ENCODE measurements around the gene XCL1. TPM values are rescaled to one million over a fixed set of nuclear protein-coding genes. Genes with fewer than 3 reads are reported as not detected.

Gene XCL1
- total and polyA plus RNA-seq, 2 donors (not counting 3 experiments of a cell fraction or from before 2014, with no cell fraction given): not detected

DNA sequence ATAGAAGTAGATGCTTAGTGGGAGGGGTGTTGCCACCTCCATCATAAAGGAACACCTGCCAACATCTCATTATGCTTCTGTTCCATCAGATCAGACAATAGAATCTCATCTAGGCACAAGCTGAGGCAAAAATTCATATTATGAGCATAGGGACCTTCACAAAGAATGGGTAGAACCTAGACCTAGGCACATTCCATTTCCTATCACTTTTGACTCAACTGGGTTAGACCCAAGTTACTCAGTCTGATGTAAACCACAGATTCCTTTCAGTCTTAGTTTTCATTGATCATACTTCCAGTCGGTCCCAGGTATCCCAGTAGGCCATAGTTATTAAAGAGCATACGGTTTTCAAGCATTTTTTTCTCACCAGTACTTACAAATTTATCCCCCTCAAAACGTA, 21.7 kb downstream of the XCL1 start:
- dilution Hi-C loops (cut with MboI; ENCODE audit: extremely low pct_ligation_motif_present, low sequenced_read_pairs): no loop called here
- H3K27me3 ChIP-seq (ENCODE audit: control insufficient read depth in 2 of 2, insufficient read depth in 2 of 2, low read length in 2 of 2): no peaks in the 10 kb centered on the region
- intact Hi-C loops (cut with micrococcal nuclease): no loop called here
- no peak for DNase-seq (ENCODE audit: low read depth, low spot score)
- H3K4me2 ChIP-seq (ENCODE audit: insufficient read depth, low read length): no peak overlapping the region
- H2AFZ ChIP-seq (ENCODE audit: low read depth, low read length): no peak overlapping the region
- H3K27ac ChIP-seq (ENCODE audit: insufficient read depth, low read depth, low read length): no peak overlapping the region
- BruUV-seq (replicated peaks): no TSS peak
- H3K36me3 ChIP-seq (ENCODE audit: control insufficient read depth in 2 of 2, extremely low read depth in 1 of 2, insufficient read depth in 2 of 2, low read length in 2 of 2): no peaks in the 10 kb centered on the region
- H3K4me1 ChIP-seq (ENCODE audit: control insufficient read depth, extremely low read depth, insufficient read depth, low read length): no peaks in the 10 kb centered on the region
- H3K79me2 ChIP-seq (ENCODE audit: control insufficient read depth, insufficient read depth, low read length): no peaks in the 10 kb centered on the region
- ChIA-PET POLR2A (no interaction called here), CTCF (no interaction called here)
- H3K9me1 ChIP-seq (replicated peaks; ENCODE audit: control insufficient read depth, extremely low read depth, insufficient read depth, low read length): no peaks in the 10 kb centered on the region
- no peak for FAIRE-seq
- no peak overlapping the region for H3K4me3 ChIP-seq (replicated peaks in 1 of 3; ENCODE audit: insufficient read depth in 1 of 3, low read depth in 1 of 3, low read length in 3 of 3)
- no peaks in the 10 kb centered on the region for H4K20me1 ChIP-seq (replicated peaks; ENCODE audit: control insufficient read depth, extremely low read depth, insufficient read depth, low read length)
- no peaks in the 10 kb centered on the region for H3K9me3 ChIP-seq (replicated peaks; ENCODE audit: control insufficient read depth, insufficient read depth, low read length)
- no peak overlapping the region for H3K9ac ChIP-seq (replicated peaks; ENCODE audit: extremely low read depth, insufficient read depth, low read length)
- TF ChIP-seq POLR2A (IDR thresholded peaks at IDR 0.05; ENCODE audit: low read depth, low read length) (no peak), GATA2 (IDR thresholded peaks at IDR 0.05; ENCODE audit: insufficient read depth, insufficient read length, low read depth, low read length) (no peak), POLR2AphosphoS5 (IDR thresholded peaks at IDR 0.05; ENCODE audit: insufficient read depth, low read depth, low read length) (no peak), EZH2 (IDR thresholded peaks at IDR 0.05; ENCODE audit: borderline replicate concordance, low read depth, low read length, severe bottlenecking) (no peak), JUN (IDR thresholded peaks at IDR 0.05; ENCODE audit: borderline replicate concordance, insufficient read depth, insufficient read length, low read depth) (no peak), MAX (IDR thresholded peaks at IDR 0.05; ENCODE audit: insufficient read depth, insufficient read length) (no peak), FOS (IDR thresholded peaks at IDR 0.05; ENCODE audit: borderline replicate concordance, insufficient read depth, low read length) (no peak), MYC (IDR thresholded peaks at IDR 0.05; ENCODE audit: low read depth, low read length) (no peak)
- TF ChIP-seq, protein P1, sequence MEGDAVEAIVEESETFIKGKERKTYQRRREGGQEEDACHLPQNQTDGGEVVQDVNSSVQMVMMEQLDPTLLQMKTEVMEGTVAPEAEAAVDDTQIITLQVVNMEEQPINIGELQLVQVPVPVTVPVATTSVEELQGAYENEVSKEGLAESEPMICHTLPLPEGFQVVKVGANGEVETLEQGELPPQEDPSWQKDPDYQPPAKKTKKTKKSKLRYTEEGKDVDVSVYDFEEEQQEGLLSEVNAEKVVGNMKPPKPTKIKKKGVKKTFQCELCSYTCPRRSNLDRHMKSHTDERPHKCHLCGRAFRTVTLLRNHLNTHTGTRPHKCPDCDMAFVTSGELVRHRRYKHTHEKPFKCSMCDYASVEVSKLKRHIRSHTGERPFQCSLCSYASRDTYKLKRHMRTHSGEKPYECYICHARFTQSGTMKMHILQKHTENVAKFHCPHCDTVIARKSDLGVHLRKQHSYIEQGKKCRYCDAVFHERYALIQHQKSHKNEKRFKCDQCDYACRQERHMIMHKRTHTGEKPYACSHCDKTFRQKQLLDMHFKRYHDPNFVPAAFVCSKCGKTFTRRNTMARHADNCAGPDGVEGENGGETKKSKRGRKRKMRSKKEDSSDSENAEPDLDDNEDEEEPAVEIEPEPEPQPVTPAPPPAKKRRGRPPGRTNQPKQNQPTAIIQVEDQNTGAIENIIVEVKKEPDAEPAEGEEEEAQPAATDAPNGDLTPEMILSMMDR (IDR thresholded peaks at IDR 0.05; ENCODE audit: extremely low read depth in 1 of 2, insufficient read depth in 1 of 2, low read depth in 1 of 2, low read length in 2 of 2): no peak

All from endothelial cell of umbilical vein (primary cell).